GM18505 (cell line): Measurements from ENCODE around the gene SCN5A.

Experiments
- ATAC-seq: cut with Tn5 transposase; IDR thresholded peaks from one replicate; pipeline ENCODE4 v1.9.1; 2021; ENCODE audit not compliant: unreplicated experiment
- POLR2A ChIP-seq: IDR thresholded peaks from 4 replicates; pipeline ENCODE4 v1.6.1; 2011; ENCODE audit warnings: borderline replicate concordance; ENCODE audit not compliant: insufficient read depth, insufficient read length; ENCODE audit errors: extremely low read depth

Gene SCN5A

GRCh38 chr3:38519000-38519399, 130.5 kb downstream of the SCN5A start:
- no peak for ATAC-seq
- TF ChIP-seq POLR2A = no peak

GRCh38 chr3:38516669-38517068, 132.8 kb downstream of the SCN5A start:
- ATAC-seq = no peak
- no peak for TF ChIP-seq POLR2A

GRCh38 chr3:38515367-38515766, 134.1 kb downstream of the SCN5A start:
- no peak for TF ChIP-seq POLR2A
- ATAC-seq = no peak

GRCh38 chr3:38511546-38511945, 137.9 kb downstream of the SCN5A start:
- no peak for TF ChIP-seq POLR2A
- ATAC-seq = no peak

DNA sequence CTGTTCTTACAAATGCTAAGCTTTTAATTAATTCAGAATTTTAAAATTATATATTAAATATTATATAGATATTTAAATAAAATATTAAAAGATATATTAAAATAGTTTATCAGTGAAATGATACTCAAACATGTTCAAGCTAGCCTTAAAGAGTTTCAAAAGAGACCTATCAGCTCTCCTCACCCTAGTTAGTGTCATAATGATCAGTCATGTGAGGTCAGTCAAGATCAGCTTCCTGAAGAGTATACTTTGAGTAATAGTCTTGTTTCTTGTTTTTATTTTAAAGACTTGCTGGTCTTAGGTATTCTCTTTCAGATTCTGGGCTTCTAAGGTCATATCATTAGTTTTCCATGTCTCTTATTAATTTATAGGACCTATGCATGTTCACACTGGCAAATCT, 138.9 kb downstream of the SCN5A start:
- no peak for TF ChIP-seq POLR2A
- ATAC-seq = no peak

GRCh38 chr3:38509732-38510131, 139.8 kb downstream of the SCN5A start:
- no peak for ATAC-seq
- no peak for TF ChIP-seq POLR2A

DNA sequence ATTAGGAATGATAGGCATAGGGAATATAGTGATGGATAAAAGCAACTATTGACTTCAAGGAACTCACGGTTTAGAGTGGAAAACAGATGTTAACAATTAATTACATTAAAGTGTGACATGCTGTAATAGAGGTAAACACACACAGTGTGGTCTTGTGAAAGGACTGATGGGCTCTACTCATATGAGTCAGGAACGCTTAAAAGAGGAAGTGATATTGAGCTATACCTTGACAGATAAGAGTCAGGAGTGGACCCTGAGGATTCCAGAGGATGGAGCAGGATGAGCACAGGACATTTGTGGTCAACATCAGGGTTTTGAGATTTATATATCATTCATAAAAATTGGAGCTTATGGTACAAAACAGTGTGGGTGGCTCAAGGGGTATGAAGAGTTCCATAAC, 142.4 kb downstream of the SCN5A start:
- peak; percentile 99 for ATAC-seq
- TF ChIP-seq POLR2A = no peak

GRCh38 chr3:38500688-38501417, 148.6 kb downstream of the SCN5A start:
- no peak for TF ChIP-seq POLR2A

More at GRCh38 chr3:38500688-38501417, 148.6 kb downstream of the SCN5A start:
- no peak for ATAC-seq
